A673 (cell line): ENCODE measurements around the gene ABHD4.

Source experiments
- EZH2 ChIP-seq: fragments of 200-600 bp; sonication (generic); IDR thresholded peaks from 2 replicates; pipeline ENCODE4 v1.6.1; 2017; ENCODE audit warnings: borderline replicate concordance, low read depth, mild to moderate bottlenecking, mixed read lengths, antibody characterized with exemption, low read length; ENCODE audit not compliant: poor library complexity, severe bottlenecking
- TF ChIP-seq, protein P1 (sequence below): fragments of 300-800, 200-600 bp; sonication (generic); conservative IDR thresholded peaks from 2 replicates; pipeline ENCODE4 v1.5.1; 2017; ENCODE audit warnings: low read depth, mild to moderate bottlenecking, antibody characterized with exemption, low read length, moderate library complexity, mixed read lengths

DNA sequence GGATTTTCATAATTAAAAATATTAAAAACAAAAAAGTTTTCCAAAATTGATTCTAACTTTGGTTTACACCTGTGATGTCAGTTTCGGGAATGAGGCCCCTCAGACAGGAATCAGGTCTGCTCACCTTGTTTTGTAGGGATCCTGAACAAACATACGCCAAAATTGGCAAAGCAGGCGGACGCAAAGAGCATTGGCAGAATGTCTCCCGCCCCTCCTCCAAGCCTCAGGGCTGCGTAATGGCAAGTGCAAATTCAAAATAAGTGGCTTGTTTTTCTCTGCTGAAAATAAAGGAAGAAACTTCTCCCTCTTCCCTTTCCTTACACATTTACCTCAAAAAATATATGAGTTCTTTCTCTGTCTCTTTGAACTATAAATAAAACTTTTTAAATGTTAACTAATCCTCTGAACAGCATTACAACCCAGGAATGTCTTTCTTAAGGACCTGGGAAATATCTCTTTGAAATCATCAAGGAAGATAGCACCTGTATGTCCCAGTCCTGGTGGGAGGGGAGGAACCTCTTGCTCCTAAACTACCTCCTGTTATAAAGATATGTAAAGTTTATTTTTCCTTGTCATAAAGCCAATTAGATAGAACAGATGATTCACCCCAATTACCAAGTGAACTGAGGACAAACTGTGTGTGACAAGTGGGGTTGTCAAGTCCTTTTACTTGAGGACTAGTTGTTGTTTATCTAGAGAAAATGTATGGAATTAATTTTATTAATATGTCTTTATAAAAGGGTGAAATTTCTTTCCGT, 29.6 kb downstream of the ABHD4 start:
- TF ChIP-seq, protein P1, sequence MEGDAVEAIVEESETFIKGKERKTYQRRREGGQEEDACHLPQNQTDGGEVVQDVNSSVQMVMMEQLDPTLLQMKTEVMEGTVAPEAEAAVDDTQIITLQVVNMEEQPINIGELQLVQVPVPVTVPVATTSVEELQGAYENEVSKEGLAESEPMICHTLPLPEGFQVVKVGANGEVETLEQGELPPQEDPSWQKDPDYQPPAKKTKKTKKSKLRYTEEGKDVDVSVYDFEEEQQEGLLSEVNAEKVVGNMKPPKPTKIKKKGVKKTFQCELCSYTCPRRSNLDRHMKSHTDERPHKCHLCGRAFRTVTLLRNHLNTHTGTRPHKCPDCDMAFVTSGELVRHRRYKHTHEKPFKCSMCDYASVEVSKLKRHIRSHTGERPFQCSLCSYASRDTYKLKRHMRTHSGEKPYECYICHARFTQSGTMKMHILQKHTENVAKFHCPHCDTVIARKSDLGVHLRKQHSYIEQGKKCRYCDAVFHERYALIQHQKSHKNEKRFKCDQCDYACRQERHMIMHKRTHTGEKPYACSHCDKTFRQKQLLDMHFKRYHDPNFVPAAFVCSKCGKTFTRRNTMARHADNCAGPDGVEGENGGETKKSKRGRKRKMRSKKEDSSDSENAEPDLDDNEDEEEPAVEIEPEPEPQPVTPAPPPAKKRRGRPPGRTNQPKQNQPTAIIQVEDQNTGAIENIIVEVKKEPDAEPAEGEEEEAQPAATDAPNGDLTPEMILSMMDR: no peak
- TF ChIP-seq EZH2: no peak
